HepG2 (cell line): Measurements from ENCODE around the gene G6PC3. TPM values are rescaled to one million over a fixed set of nuclear protein-coding genes. Genes with fewer than 3 reads are reported as not detected.

Experiments
- CSRNP1 ChIP-seq: sonication (generic); formaldehyde crosslinking; IDR thresholded peaks from 2 replicates; pipeline ENCODE4 v1.8.1; 2023; ENCODE audit warnings: mild to moderate bottlenecking, missing genetic modification reagents
- FLYWCH1 ChIP-seq: sonication (generic); formaldehyde crosslinking; IDR thresholded peaks from 2 replicates; pipeline ENCODE4 v1.8.1; 2023; ENCODE audit warnings: mild to moderate bottlenecking, missing genetic modification reagents
- GATAD1 ChIP-seq: IDR thresholded peaks from 2 replicates; pipeline ENCODE4 v1.6.1; 2016; ENCODE audit warnings: missing genetic modification reagents, missing compliant biosample characterization
- GZF1 ChIP-seq: sonication (generic); formaldehyde crosslinking; IDR thresholded peaks from 2 replicates; pipeline ENCODE4 v1.5.1; 2020; ENCODE audit warnings: mild to moderate bottlenecking, missing genetic modification reagents
- MAFF ChIP-seq: IDR thresholded peaks from 2 replicates; pipeline ENCODE4 v1.6.1; 2011; ENCODE audit warnings: low read depth, low read length, improper control_type of control experiment
- MLLT10 ChIP-seq: sonication (generic); formaldehyde crosslinking; IDR thresholded peaks from 2 replicates; pipeline ENCODE4 v1.4.0; 2020; ENCODE audit warnings: missing genetic modification reagents
- MNT ChIP-seq: fragments of 450-650 bp; IDR thresholded peaks from 2 replicates; pipeline ENCODE4 v1.6.1; 2016
- NPAS2 ChIP-seq: sonication (generic); formaldehyde crosslinking; IDR thresholded peaks from 2 replicates; pipeline ENCODE4 v1.8.0; 2022; ENCODE audit warnings: mild to moderate bottlenecking, missing genetic modification reagents, borderline replicate concordance
- SIX1 ChIP-seq: sonication (generic); formaldehyde crosslinking; IDR thresholded peaks from 2 replicates; pipeline ENCODE4 v1.4.0; 2020; ENCODE audit warnings: missing genetic modification reagents, borderline replicate concordance
- TCF7L2 ChIP-seq: IDR thresholded peaks from 2 replicates; pipeline ENCODE4 v1.6.1; 2011; ENCODE audit warnings: mild to moderate bottlenecking, low read depth, low read length, moderate library complexity
- ZFP36 ChIP-seq: fragments of 150-350 bp; IDR thresholded peaks from 2 replicates; pipeline ENCODE4 v1.6.1; 2018; ENCODE audit warnings: borderline replicate concordance, low read length, low read depth; ENCODE audit not compliant: partially characterized antibody
- ZNF138 ChIP-seq: sonication (generic); formaldehyde crosslinking; IDR thresholded peaks from 2 replicates; pipeline ENCODE4 v1.5.0; 2020; ENCODE audit warnings: mild to moderate bottlenecking, low read depth, missing genetic modification reagents
- ZNF547 ChIP-seq: sonication (generic); formaldehyde crosslinking; IDR thresholded peaks from 2 replicates; pipeline ENCODE4 v1.5.1; 2020; ENCODE audit warnings: mild to moderate bottlenecking, missing genetic modification reagents
- ZNF564 ChIP-seq: sonication (generic); formaldehyde crosslinking; IDR thresholded peaks from 2 replicates; pipeline ENCODE4 v1.8.1; 2023; ENCODE audit warnings: mild to moderate bottlenecking, missing genetic modification reagents
- ZNF761 ChIP-seq: sonication (generic); formaldehyde crosslinking; conservative IDR thresholded peaks from 2 replicates; pipeline ENCODE4 v1.4.0; 2020; ENCODE audit warnings: mild to moderate bottlenecking, missing genetic modification reagents
- ZSCAN25 ChIP-seq: sonication (generic); formaldehyde crosslinking; IDR thresholded peaks from 2 replicates; pipeline ENCODE4 v1.8.0; 2022; ENCODE audit warnings: mild to moderate bottlenecking, missing genetic modification reagents
- ZUFSP ChIP-seq: sonication (generic); formaldehyde crosslinking; IDR thresholded peaks from 2 replicates; pipeline ENCODE4 v1.9.0; 2021; ENCODE audit warnings: missing genetic modification reagents, mild to moderate bottlenecking, borderline replicate concordance
- ZXDC ChIP-seq: sonication (generic); formaldehyde crosslinking; IDR thresholded peaks from 2 replicates; pipeline ENCODE4 v1.5.0; 2020; ENCODE audit warnings: mild to moderate bottlenecking, missing genetic modification reagents
- polyA plus RNA-seq, 8 experiments: library from polyadenylated mRNA; depleted of rRNA in 3 of 8; stranded (reverse) in 7 of 8; unstranded in 1 of 8; fragments of >200 nt; fragmentation: Illumina TruSeq in 4 of 8; extraction: Trizol in 4 of 8; gene quantifications; 2 replicates each; pipeline versions ENCODE4 v1.2.1 to v1.2.3, GENCODE V29; 2011 to 2016; ENCODE audit warnings: low read depth in 4 of 8, missing spikeins in 1 of 8, mixed read lengths in 1 of 8; ENCODE audit not compliant: insufficient read depth in 1 of 8
- total RNA-seq, 5 experiments: library from RNA; depleted of rRNA; stranded (reverse); fragments of >200 nt; fragmentation: Illumina TruSeq; extraction: Trizol; gene quantifications; 2 replicates each; pipeline ENCODE4 v1.2.3, GENCODE V29; 2016; ENCODE audit warnings: low read depth in 1 of 5

Gene G6PC3
- total and polyA plus RNA-seq, 2 of the 13 experiments (the other 11 are each of a cell fraction or from before 2014, with no cell fraction given), result 38.5 to 75.8 TPM

GRCh38 chr17:44110823-44111633, 40.5 kb downstream of the G6PC3 start (continued):
- no peak for TF ChIP-seq ZUFSP (CRISPR knock-in tag)
- no peak for TF ChIP-seq ZFP36
- no peak; the same call in 1 of the 2 replicates for TF ChIP-seq GZF1
- TF ChIP-seq NPAS2, result no peak
- TF ChIP-seq ZNF761, result peak; percentile 96
- peak; percentile 78 for TF ChIP-seq SIX1 (CRISPR knock-in tag)
- peak; percentile 74 for TF ChIP-seq GATAD1 (CRISPR knock-in tag)
- peak; percentile 76 for TF ChIP-seq ZNF547 (CRISPR knock-in tag)
- peak; percentile 96 for TF ChIP-seq ZSCAN25 (CRISPR knock-in tag)
- no peak for TF ChIP-seq MAFF
- peak; percentile 72 for TF ChIP-seq MNT
- no peak for TF ChIP-seq MLLT10 (CRISPR knock-in tag)
- TF ChIP-seq FLYWCH1 (CRISPR knock-in tag), result no peak
- no peak for TF ChIP-seq TCF7L2
- TF ChIP-seq CSRNP1, result peak; percentile 97
- TF ChIP-seq ZXDC (CRISPR knock-in tag), result peak; percentile 95; the same call in 1 of the 2 replicates
- TF ChIP-seq ZNF138, result no peak; the same call in 1 of the 2 replicates
- peak; percentile 14; the same call in 1 of the 2 replicates for TF ChIP-seq ZNF564 (CRISPR knock-in tag)
